Spleen (tissue), 7 donors: Measurements from ENCODE around the gene KLRK1.

Experiments used
- CTCF ChIP-seq, 11 experiments: fragments of 200-600 bp in 7 of 11; fragments of 450-650 bp in 4 of 11; sonication (generic) in 4 of 11; IDR thresholded peaks in 8 of 11; conservative IDR thresholded peaks in 3 of 11; 1 replicate in 7 of 11; 2 replicates in 4 of 11; pipeline versions ENCODE4 v1.4.0 to v1.8.0; 2016 to 2021; ENCODE audit warnings: antibody characterized with exemption in 11 of 11, inconsistent platforms in 4 of 11, mild to moderate bottlenecking in 1 of 11
- POLR2A ChIP-seq, 3 donors: fragments of 450-650 bp; IDR thresholded peaks; one replicate each; pipeline ENCODE4 v1.5.1; 2017; ENCODE audit warnings: antibody characterized with exemption in 3 of 3, mild to moderate bottlenecking in 1 of 3
- donor health status: DM: no; HTN: no; CAD: no; lungs with moderate emphysema.
- donor health status: DM: no; HTN: no; CAD: no.
- donor health status: DM: no; HTN: no; CAD: no.

DNA sequence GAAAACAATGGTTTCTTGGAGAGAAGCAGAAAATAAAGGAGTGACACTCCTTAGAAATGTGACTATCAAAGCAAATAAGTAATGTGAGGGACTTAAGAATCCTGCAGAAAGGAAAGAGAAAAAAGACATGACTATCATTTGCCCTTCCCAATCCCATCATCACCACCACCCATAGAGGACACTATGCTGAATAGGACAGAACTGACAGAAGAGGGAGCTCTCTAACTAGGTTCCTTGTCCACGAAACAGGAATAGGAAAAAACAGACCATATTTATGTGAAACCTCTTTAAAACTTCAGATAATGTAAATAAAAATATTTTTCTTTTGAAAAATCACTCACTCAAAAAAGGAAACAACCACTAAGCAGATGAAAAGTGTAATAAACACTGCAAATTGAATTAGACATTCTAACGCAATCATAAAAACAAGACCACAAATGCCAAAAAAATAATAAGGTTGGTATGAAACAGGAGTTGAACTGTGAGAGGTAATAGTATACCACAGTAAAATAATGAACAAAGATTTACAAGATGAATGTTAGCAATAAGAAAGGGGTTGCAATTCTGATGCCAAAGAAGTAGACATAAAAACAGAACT, 58.1 kb downstream of the KLRK1 start:
- TF ChIP-seq CTCF (IDR thresholded peaks at IDR 0.05 in 8 of 11, conservative IDR thresholded peaks at IDR 0.05 in 3 of 11) (peak; percentile 21 to 74 (median 59)), POLR2A (IDR thresholded peaks at IDR 0.05) (no peak)
